ENCODE data around the gene AKAP13.

DNA sequence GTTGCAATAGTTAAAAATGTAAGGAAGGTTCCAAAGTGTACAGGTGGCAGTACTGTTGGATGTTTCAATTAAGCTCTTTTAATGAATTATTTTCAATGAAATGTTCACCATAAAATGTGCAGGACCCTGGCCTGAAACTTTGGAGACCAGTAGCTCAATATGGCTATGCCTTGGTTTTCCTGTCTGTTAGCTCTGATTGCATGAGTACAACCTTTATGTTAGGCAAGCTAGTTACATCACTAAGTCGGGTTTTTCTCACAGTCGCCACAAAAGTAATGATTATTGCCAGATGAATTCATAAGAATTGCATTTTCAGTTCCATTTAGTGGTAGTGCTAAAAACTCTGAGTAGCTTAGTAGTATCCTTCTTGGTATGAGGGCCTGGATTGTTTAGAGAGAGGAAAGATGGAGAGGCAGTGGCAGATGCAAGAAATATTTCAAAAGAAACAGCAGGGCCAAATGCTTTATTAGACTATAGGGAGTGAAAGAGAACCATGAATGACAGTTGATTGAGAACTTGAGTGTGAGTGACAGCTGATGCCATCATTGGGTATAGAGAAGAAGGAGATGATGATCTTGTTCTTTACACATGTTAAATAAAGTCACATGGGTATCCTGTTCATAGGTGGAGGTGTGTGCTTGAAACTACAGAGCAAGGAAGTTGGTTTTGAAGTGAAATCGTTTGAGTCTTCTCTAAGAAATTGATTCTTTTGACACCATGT lies 109.5 kb downstream of the AKAP13 start:
- TF ChIP-seq GTF2F1 (IDR thresholded peaks at IDR 0.05; ENCODE audit: borderline replicate concordance, low read depth, low read length), result no peak
- TF ChIP-seq, protein P1, sequence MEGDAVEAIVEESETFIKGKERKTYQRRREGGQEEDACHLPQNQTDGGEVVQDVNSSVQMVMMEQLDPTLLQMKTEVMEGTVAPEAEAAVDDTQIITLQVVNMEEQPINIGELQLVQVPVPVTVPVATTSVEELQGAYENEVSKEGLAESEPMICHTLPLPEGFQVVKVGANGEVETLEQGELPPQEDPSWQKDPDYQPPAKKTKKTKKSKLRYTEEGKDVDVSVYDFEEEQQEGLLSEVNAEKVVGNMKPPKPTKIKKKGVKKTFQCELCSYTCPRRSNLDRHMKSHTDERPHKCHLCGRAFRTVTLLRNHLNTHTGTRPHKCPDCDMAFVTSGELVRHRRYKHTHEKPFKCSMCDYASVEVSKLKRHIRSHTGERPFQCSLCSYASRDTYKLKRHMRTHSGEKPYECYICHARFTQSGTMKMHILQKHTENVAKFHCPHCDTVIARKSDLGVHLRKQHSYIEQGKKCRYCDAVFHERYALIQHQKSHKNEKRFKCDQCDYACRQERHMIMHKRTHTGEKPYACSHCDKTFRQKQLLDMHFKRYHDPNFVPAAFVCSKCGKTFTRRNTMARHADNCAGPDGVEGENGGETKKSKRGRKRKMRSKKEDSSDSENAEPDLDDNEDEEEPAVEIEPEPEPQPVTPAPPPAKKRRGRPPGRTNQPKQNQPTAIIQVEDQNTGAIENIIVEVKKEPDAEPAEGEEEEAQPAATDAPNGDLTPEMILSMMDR (IDR thresholded peaks at IDR 0.05; ENCODE audit: control extremely low read depth in 1 of 3, insufficient read depth in 1 of 3, low read depth in 1 of 3, low read length in 3 of 3), result no peak

Data from H1 (cell line).